Kidney (tissue), 14 donors: ENCODE data around the gene LAPTM5. TPM values are rescaled to one million over a fixed set of nuclear protein-coding genes. Genes with fewer than 3 reads are reported as not detected.

Experiments
- DNase-seq, 5 donors: peaks; one replicate each; pipeline ENCODE4 v3.0.0-alpha.2; 2013 to 2020
- FAIRE-seq: peaks from 2 replicates; lab custom pipeline; 2012; peaks lifted over from hg19 to GRCh38; lab: Jason Lieb, UNC
- H3K27ac ChIP-seq, 2 donors: one replicate each; pipeline ENCODE4 v1.7.0; 2013; ENCODE audit warnings: low read depth in 2 of 2, low read length in 2 of 2, inconsistent platforms in 1 of 2
- H3K27me3 ChIP-seq: one replicate; pipeline ENCODE4 v1.7.1; 2013; ENCODE audit warnings: low read length, inconsistent platforms; ENCODE audit not compliant: control insufficient read depth, insufficient read depth
- H3K36me3 ChIP-seq, 3 donors: one replicate each; pipeline versions ENCODE4 v1.7.0 to v1.7.1; 2013; ENCODE audit warnings: low read length in 3 of 3, control low read depth in 1 of 3, inconsistent platforms in 1 of 3; ENCODE audit not compliant: insufficient read depth in 3 of 3, control insufficient read depth in 2 of 3
- H3K4me1 ChIP-seq, 3 donors: one replicate each; pipeline versions ENCODE4 v1.7.0 to v1.7.1; 2013; ENCODE audit warnings: low read length in 3 of 3, inconsistent platforms in 1 of 3, low read depth in 1 of 3; ENCODE audit not compliant: control insufficient read depth in 2 of 3, insufficient read depth in 2 of 3
- H3K4me3 ChIP-seq, 3 donors: one replicate each; pipeline versions ENCODE4 v1.7.0 to v1.8.1; 2013; ENCODE audit warnings: low read length in 3 of 3, control low read depth in 1 of 3, inconsistent platforms in 1 of 3
- H3K9ac ChIP-seq, 3 donors: one replicate each; pipeline versions ENCODE4 v1.7.0 to v1.7.1; 2013; ENCODE audit warnings: low read length in 3 of 3, control low read depth in 1 of 3, inconsistent platforms in 1 of 3
- H3K9me3 ChIP-seq, 3 donors: one replicate each; pipeline versions ENCODE4 v1.7.0 to v1.7.1; 2013; ENCODE audit warnings: low read length in 3 of 3, control low read depth in 1 of 3, inconsistent platforms in 1 of 3; ENCODE audit not compliant: control insufficient read depth in 2 of 3, insufficient read depth in 1 of 3
- CTCF ChIP-seq: IDR thresholded peaks from 3 replicates; pipeline ENCODE4 v1.5.1; 2012; ENCODE audit warnings: mild to moderate bottlenecking, moderate library complexity, borderline replicate concordance; ENCODE audit not compliant: insufficient read depth; ENCODE audit errors: extremely low read depth
- intact Hi-C: fragments of 100-400 bp; cut with DNase I; formaldehyde crosslinking; loops from one replicate; pipeline ENCODE4 v1.11.1; 2022
- polyA plus RNA-seq: library from polyadenylated mRNA; stranded (reverse); fragments of 350-450 nt; fragmentation: Illumina TruSeq; extraction: RNeasy Lipid Tissue Mini Kit (QIAGEN cat#74804); gene quantifications from one replicate; pipeline ENCODE4 v1.2.3, GENCODE V29; 2014; ENCODE audit warnings: low read depth, low replicate concordance; ENCODE audit not compliant: insufficient read depth
- total RNA-seq: library from RNA; stranded (reverse); fragmentation: NEBNext Ultra II Directional; extraction: Animal tissue kit (Norgen Biotek cat#: 25700); gene quantifications from one replicate; pipeline ENCODE4 v1.2.1, GENCODE V29; 2021
- donor health status: control.
- donor health status: control.
- donor health status: control.
- donor health status: control.
- donor health status: control.
- donor health status: DM: yes; HTN: yes; CAD: no.
- donor health status: Normal renal cell carcinoma (clear cell type).

LAPTM5 gene
- total and polyA plus RNA-seq, 2 donors from 2014 or later = 23.5 to 108 TPM

GRCh38 chr1:30730346-30731108 lies 27.0 kb downstream of the LAPTM5 start:
- TF ChIP-seq CTCF = no peak
- peak in 4 of 5 donors; percentile 74 to 84 (median 80) for DNase-seq
- intact Hi-C loops = no loop called here

DNA sequence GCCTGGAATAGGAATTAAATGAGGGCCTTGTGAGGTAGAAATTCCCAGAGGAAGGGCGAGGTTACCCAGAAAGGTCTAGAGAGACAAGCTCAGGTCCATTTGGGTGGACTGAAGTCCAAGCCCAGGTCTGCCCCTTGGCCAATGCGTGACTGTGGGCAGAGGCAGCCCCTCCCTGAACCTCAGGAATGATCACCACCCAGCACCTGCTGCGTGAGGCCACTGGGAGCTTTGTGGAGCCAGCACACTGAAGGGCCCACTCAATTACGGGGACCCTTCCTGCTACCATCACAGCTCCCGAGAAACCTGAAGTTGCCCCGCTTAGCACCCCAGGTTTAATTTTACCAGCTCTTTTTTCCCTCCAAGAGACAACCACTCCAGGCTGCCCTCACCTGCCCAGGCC lies 27.7 kb downstream of the LAPTM5 start:
- H3K9me3 ChIP-seq = no peaks in the 10 kb centered on the region
- no peak overlapping the region for H3K9ac ChIP-seq
- intact Hi-C loops = no loop called here
- no peak overlapping the region for H3K4me3 ChIP-seq
- no peaks in the 10 kb centered on the region for H3K27me3 ChIP-seq
- no peaks in the 10 kb centered on the region for H3K36me3 ChIP-seq
- DNase-seq (peak in 1 of 5 donors; percentile 64), FAIRE-seq (no peak)
- peaks cover 0 to 3% (median 3%) of the 10 kb centered on the region in 3 donors for H3K4me1 ChIP-seq
- H3K27ac ChIP-seq = no peak overlapping the region
- no peak for TF ChIP-seq CTCF

More at GRCh38 chr1:30730346-30731108, 27.0 kb downstream of the LAPTM5 start:
- H3K9me3 ChIP-seq = no peaks in the 10 kb centered on the region
- H3K27ac ChIP-seq = no peak overlapping the region
- no peak overlapping the region for H3K9ac ChIP-seq
- peaks cover 0 to 3% (median 3%) of the 10 kb centered on the region in 3 donors for H3K4me1 ChIP-seq
- no peak for FAIRE-seq
- no peaks in the 10 kb centered on the region for H3K27me3 ChIP-seq
- no peaks in the 10 kb centered on the region for H3K36me3 ChIP-seq
- no peak overlapping the region for H3K4me3 ChIP-seq

- Histone ChIP-seq H3K9me3 (no peaks in the 10 kb centered on the region), H3K4me1 (peaks cover 0 to 3% (median 3%) of the 10 kb centered on the region in 3 donors), H3K4me3 (no peak overlapping the region), H3K27ac (no peak overlapping the region), H3K9ac (no peak overlapping the region), H3K27me3 (no peaks in the 10 kb centered on the region), H3K36me3 (no peaks in the 10 kb centered on the region)
- no peak for FAIRE-seq
- intact Hi-C loops = no loop called here
- no peak for TF ChIP-seq CTCF
- peak in 1 of 5 donors; percentile 66 for DNase-seq
Measured at GRCh38 chr1:30728832-30729638, 28.5 kb downstream of the LAPTM5 start.
